SK-N-SH (cell line): Measurements from ENCODE around the gene SDK1. TPM values are rescaled to one million over a fixed set of nuclear protein-coding genes. Genes with fewer than 3 reads are reported as not detected.

ENCODE experiments used
- CTCF ChIA-PET: fragments of 300-600, 350-600 bp; formaldehyde crosslinking; extraction: SDS; loops from one replicate; lab custom pipeline; 2021; lab: Yijun Ruan, JAX
- POLR2A ChIA-PET: fragments of 350-600 bp; sonication (Branson Sonifier 250); formaldehyde crosslinking; extraction: SDS; loops from one replicate; lab custom pipeline; 2020; ENCODE audit warnings: antibody characterized with exemption, inconsistent platforms; lab: Yijun Ruan, JAX
- DNase-seq: peaks from one replicate; pipeline ENCODE4 v3.0.0; 2012
- H2AFZ ChIP-seq: fragments of 200-600 bp; sonication (generic); 2 replicates; pipeline ENCODE4 v1.8.1; 2016; ENCODE audit warnings: antibody characterized with exemption, mild to moderate bottlenecking, low read depth
- H3F3A ChIP-seq: fragments of 200-600 bp; sonication (generic); replicated peaks from 2 replicates; pipeline ENCODE3; 2016; ENCODE audit warnings: antibody characterized with exemption, mild to moderate bottlenecking; ENCODE audit not compliant: insufficient read depth
- H3K27ac ChIP-seq, 2 experiments: fragments of 200-500 bp in 1 of 2; fragments of 200-600 bp in 1 of 2; sonication (Bioruptor generic) in 1 of 2; sonication (generic), shearing (Covaris generic) in 1 of 2; 2 replicates each; pipeline versions ENCODE4 v1.5.1 to v1.6.1; 2014 to 2016; ENCODE audit warnings: low read depth in 2 of 2, inconsistent platforms in 1 of 2, low read length in 1 of 2, mild to moderate bottlenecking in 1 of 2, mixed read lengths in 1 of 2
- H3K27me3 ChIP-seq: fragments of 200-600 bp; sonication (generic), shearing (Covaris generic); 2 replicates; pipeline ENCODE4 v1.6.1; 2016; ENCODE audit warnings: mixed run types; ENCODE audit not compliant: insufficient read depth
- H3K36me3 ChIP-seq, 2 experiments: fragments of 200-500 bp in 1 of 2; fragments of 200-600 bp in 1 of 2; sonication (Bioruptor generic) in 1 of 2; sonication (generic) in 1 of 2; replicated peaks in 1 of 2; 2 replicates each; pipeline versions ENCODE3 to v1.5.1; 2014 to 2016; ENCODE audit warnings: low read length in 1 of 2, mild to moderate bottlenecking in 1 of 2; ENCODE audit not compliant: insufficient read depth in 2 of 2, control insufficient read depth in 1 of 2
- H3K4me1 ChIP-seq, 2 experiments: fragments of 200-500 bp in 1 of 2; fragments of 200-600 bp in 1 of 2; sonication (Bioruptor generic) in 1 of 2; sonication (generic), shearing (Covaris generic) in 1 of 2; 2 replicates each; pipeline versions ENCODE4 v1.5.1 to v1.6.1; 2014 to 2016; ENCODE audit warnings: low read depth in 1 of 2, low read length in 1 of 2, mixed run types in 1 of 2; ENCODE audit not compliant: insufficient read depth in 2 of 2, control insufficient read depth in 1 of 2
- H3K4me2 ChIP-seq: fragments of 200-600 bp; sonication (generic), shearing (Covaris generic); 2 replicates; pipeline ENCODE4 v1.6.1; 2017; ENCODE audit warnings: mixed run types
- H3K4me3 ChIP-seq, 2 experiments: fragments of 200-500 bp in 1 of 2; fragments of 200-600 bp in 1 of 2; sonication (Bioruptor generic) in 1 of 2; sonication (generic), shearing (Covaris generic) in 1 of 2; 2 replicates each; pipeline versions ENCODE4 v1.5.1 to v1.8.1; 2014 to 2016; ENCODE audit warnings: low read depth in 2 of 2, inconsistent platforms in 1 of 2, low read length in 1 of 2, mild to moderate bottlenecking in 1 of 2, mixed read lengths in 1 of 2, moderate library complexity in 1 of 2
- H3K79me2 ChIP-seq: fragments of 200-600 bp; sonication (generic); 2 replicates; pipeline ENCODE4 v1.8.1; 2017; ENCODE audit warnings: mild to moderate bottlenecking; ENCODE audit not compliant: insufficient read depth
- H3K9ac ChIP-seq: fragments of 200-600 bp; sonication (generic); 2 replicates; pipeline ENCODE4 v1.6.1; 2017; ENCODE audit warnings: mixed run types
- H3K9me2 ChIP-seq: fragments of 200-600 bp; sonication (generic); 2 replicates; pipeline ENCODE4 v1.6.1; 2017; ENCODE audit warnings: mixed run types
- H3K9me3 ChIP-seq: fragments of 200-600 bp; sonication (generic); 2 replicates; pipeline ENCODE4 v1.6.1; 2017; ENCODE audit warnings: mixed run types, mild to moderate bottlenecking, moderate library complexity
- H4K20me1 ChIP-seq: fragments of 200-600 bp; sonication (generic); 2 replicates; pipeline ENCODE4 v1.6.1; 2017; ENCODE audit warnings: mild to moderate bottlenecking, mixed run types; ENCODE audit not compliant: insufficient read depth
- CHD2 ChIP-seq: fragments of 150-350 bp; IDR thresholded peaks from 2 replicates; pipeline ENCODE4 v1.6.1; 2018; ENCODE audit warnings: low read length; ENCODE audit not compliant: partially characterized antibody
- ELF1 ChIP-seq: IDR thresholded peaks from 2 replicates; pipeline ENCODE4 v1.4.0; 2012
- EZH2phosphoT487 ChIP-seq: fragments of 200-600 bp; sonication (generic); IDR thresholded peaks from 2 replicates; pipeline ENCODE4 v1.6.1; 2017; ENCODE audit warnings: low read depth, mixed run types, mild to moderate bottlenecking, antibody characterized with exemption, moderate library complexity, borderline replicate concordance
- FOXJ3 ChIP-seq: sonication (generic); formaldehyde crosslinking; IDR thresholded peaks from 2 replicates; pipeline ENCODE4 v1.5.1; 2020; ENCODE audit warnings: mild to moderate bottlenecking, missing genetic modification reagents
- GATA2 ChIP-seq: sonication (generic); formaldehyde crosslinking; IDR thresholded peaks from 2 replicates; pipeline ENCODE4 v1.5.0; 2020; ENCODE audit warnings: mild to moderate bottlenecking, missing genetic modification reagents
- POLR2AphosphoS5 ChIP-seq: IDR thresholded peaks from 2 replicates; pipeline ENCODE4 v1.6.1; 2012; ENCODE audit warnings: low read depth, low read length
- RCOR1 ChIP-seq: fragments of 150-350 bp; IDR thresholded peaks from 2 replicates; pipeline ENCODE4 v1.6.1; 2017; ENCODE audit warnings: antibody characterized with exemption, low read length
- REST ChIP-seq: IDR thresholded peaks from 2 replicates; pipeline ENCODE4 v1.6.1; 2012; ENCODE audit warnings: mild to moderate bottlenecking, low read depth, low read length, moderate library complexity
- RXRA ChIP-seq: IDR thresholded peaks from 2 replicates; pipeline ENCODE4 v1.4.0; 2012; ENCODE audit warnings: low read depth, mild to moderate bottlenecking, borderline replicate concordance
- SMC3 ChIP-seq: IDR thresholded peaks from 2 replicates; pipeline ENCODE4 v1.6.1; 2012; ENCODE audit warnings: low read depth, low read length, improper control_type of control experiment
- TCF12 ChIP-seq: IDR thresholded peaks from 2 replicates; pipeline ENCODE4 v1.4.0; 2012
- TEAD4 ChIP-seq: IDR thresholded peaks from 2 replicates; pipeline ENCODE4 v1.4.0; 2012; ENCODE audit warnings: mild to moderate bottlenecking, borderline replicate concordance; ENCODE audit not compliant: insufficient read depth
- YY1 ChIP-seq: IDR thresholded peaks from 2 replicates; pipeline ENCODE4 v1.4.0; 2012; ENCODE audit warnings: low read depth, mild to moderate bottlenecking
- WGBS: methylation state at CpG from one replicate; pipeline ENCODE4 v1.1.6; 2017; ENCODE audit warnings: low lambda C conversion rate; 5-methylcytosine and 5-hydroxymethylcytosine counted together
- polyA plus RNA-seq, 3 experiments: library from polyadenylated mRNA; depleted of rRNA; stranded (reverse); fragments of >200 nt; gene quantifications; 2 replicates each; pipeline ENCODE4 v1.2.3, GENCODE V29; 2012
- TF ChIP-seq, protein P1 (sequence below): IDR thresholded peaks from 2 replicates; pipeline ENCODE4 v1.4.0; 2012; ENCODE audit warnings: low read depth, borderline replicate concordance
- TF ChIP-seq, protein P2 (sequence below): fragments of 150-350 bp; IDR thresholded peaks from 2 replicates; pipeline ENCODE4 v1.6.1; 2017; ENCODE audit warnings: antibody characterized with exemption, low read length, low read depth, borderline replicate concordance

The SDK1 gene
- polyA plus RNA-seq, 1 of the 3 experiments (the other 2 are of a cell fraction) = 1.2 TPM

DNA sequence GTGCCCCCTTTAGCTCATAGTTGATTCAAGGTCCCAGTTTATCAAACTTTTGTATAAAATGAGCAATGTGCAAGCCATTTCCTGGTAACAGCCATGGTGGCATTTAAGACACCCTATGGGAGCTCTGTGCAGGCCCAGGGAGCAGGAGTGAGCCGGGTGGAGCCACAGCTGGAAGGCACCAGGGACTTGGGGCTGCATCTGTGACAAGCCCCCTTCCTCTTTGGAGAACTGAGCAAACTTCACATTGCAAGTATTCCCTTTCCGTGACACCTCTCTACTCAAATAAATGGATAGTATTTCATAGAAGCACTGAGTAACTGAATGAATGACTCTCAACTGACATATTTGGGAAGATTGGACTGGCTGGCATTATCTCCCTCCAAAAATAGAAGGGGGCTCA is 822.3 kb downstream of the SDK1 start (continued):
- TF ChIP-seq TEAD4 = no peak
- no peak for TF ChIP-seq ELF1
- no peak for TF ChIP-seq RXRA
- no peak for TF ChIP-seq YY1

- Histone ChIP-seq H3K79me2 (no peaks in the 10 kb centered on the region), H3K27ac (no peak overlapping the region), H3K4me2 (no peak overlapping the region), H3K36me3 (no peaks in the 10 kb centered on the region), H4K20me1 (no peaks in the 10 kb centered on the region), H3K4me3 (no peak overlapping the region), H3K9me3 (0 out of 2 replicates have a peak, but pooled peaks cover 7% of the 10 kb centered on the region), H3K9ac (no peak overlapping the region), H3K4me1 (peaks cover 0 to 2% of the 10 kb centered on the region in 2 experiments; a peak in 1 of 4 replicates), H3F3A (no peaks in the 10 kb centered on the region), H3K9me2 (no peaks in the 10 kb centered on the region), H3K27me3 (no peaks in the 10 kb centered on the region), H2AFZ (no peak overlapping the region)
- TF ChIP-seq, protein P1, sequence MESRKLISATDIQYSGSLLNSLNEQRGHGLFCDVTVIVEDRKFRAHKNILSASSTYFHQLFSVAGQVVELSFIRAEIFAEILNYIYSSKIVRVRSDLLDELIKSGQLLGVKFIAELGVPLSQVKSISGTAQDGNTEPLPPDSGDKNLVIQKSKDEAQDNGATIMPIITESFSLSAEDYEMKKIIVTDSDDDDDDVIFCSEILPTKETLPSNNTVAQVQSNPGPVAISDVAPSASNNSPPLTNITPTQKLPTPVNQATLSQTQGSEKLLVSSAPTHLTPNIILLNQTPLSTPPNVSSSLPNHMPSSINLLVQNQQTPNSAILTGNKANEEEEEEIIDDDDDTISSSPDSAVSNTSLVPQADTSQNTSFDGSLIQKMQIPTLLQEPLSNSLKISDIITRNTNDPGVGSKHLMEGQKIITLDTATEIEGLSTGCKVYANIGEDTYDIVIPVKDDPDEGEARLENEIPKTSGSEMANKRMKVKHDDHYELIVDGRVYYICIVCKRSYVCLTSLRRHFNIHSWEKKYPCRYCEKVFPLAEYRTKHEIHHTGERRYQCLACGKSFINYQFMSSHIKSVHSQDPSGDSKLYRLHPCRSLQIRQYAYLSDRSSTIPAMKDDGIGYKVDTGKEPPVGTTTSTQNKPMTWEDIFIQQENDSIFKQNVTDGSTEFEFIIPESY = no peak
- TF ChIP-seq FOXJ3 (CRISPR knock-in tag) (no peak), TCF12 (no peak), SMC3 (no peak), RCOR1 (no peak), EZH2phosphoT487 (no peak), POLR2AphosphoS5 (no peak), REST (no peak), GATA2 (CRISPR knock-in tag) (no peak), CHD2 (no peak)
- TF ChIP-seq, protein P2, sequence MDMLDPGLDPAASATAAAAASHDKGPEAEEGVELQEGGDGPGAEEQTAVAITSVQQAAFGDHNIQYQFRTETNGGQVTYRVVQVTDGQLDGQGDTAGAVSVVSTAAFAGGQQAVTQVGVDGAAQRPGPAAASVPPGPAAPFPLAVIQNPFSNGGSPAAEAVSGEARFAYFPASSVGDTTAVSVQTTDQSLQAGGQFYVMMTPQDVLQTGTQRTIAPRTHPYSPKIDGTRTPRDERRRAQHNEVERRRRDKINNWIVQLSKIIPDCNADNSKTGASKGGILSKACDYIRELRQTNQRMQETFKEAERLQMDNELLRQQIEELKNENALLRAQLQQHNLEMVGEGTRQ = no peak
- WGBS = 18% methylated on average over 4 of the region's 8 CpGs
- ChIA-PET POLR2A (no interaction called here), CTCF (interaction anchor here (0.9 to 1.2 kb wide), 2 partner anchors 13 to 16 kb away, joined by 3 read pairs; no protein-coding TSS in a partner anchor)
- DNase-seq = no peak
These were observed 822.8 kb downstream of the SDK1 start for GRCh38 chr7:4123823-4124222.
